CD4-positive, alpha-beta T cell treated with Interleukin-17A for 1 hour (primary cell): ENCODE data around the gene PLEKHA7.
"Not testable (repeated sequence)": the region's sequence is repeated elsewhere in the genome, so short reads cannot be mapped to it uniquely, and the experiment has no call there.

Source experiments
- DNase-seq: peaks from one replicate; pipeline ENCODE4 v3.0.0-alpha.2; 2020

The PLEKHA7 gene

DNA sequence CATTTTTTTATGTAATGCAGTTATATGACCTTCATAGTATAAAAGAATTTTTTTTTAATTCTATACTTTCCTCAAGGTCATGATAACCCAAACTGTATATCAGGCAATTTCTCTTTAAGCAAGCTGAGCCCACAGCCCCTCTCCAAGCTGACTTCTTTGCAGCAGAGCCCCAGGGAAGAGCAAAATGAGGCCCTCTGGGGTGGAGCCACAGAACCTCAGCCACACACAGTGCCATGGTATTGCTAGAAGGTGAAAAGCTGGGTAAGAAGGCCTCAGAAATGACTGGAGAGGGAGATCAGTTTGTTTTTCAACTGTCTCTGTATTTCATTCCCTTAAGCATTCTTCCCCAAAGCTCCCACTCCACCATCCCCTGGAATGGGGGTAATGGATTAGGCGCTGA lies 108.8 kb downstream of the PLEKHA7 start:
- DNase-seq = no peak

DNA sequence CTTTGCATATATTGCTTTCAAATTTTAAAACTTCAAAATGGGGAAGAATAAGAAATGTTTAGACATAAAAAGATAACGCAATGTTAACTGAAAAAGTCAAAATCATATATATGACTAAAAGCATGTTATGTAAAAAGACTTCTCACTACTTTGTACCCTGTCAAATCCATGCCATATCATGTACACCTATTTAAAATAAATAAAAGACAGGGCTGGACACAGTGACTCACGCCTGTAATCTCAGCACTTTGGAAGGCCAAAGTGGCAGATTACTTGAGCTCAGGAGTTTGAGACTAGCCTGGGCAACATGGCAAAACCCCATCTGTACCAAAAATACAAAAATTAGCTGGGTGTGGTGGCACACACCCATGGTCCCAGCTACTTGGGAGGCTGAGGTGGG lies 109.5 kb downstream of the PLEKHA7 start:
- DNase-seq = not testable (repeated sequence)

DNA sequence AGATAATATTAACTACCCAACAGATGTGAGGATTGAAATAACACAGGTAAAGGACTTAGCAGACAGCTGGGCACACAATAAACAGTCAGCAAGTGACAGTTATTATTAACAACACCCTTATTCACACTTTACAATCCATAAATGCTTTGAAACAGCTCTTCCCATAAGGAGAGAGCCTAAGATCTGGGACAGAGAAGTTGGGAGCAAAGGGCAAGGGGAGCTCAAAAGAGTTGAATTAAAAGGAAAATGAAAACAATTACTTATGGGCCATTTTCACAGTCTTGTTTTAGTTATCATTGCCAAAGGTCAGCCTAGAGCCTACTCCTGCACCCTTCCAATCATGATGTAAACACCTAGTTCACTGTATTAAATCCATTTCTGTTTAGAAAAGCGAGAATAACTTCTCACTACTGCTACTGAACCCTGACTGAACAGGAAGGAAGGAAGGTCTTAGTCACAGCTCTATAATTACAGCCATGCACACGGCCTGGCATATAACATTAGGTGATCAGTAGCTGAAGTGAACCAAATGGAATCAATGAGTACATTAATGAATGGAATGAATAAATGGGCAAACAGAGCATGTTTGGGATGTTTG lies 111.3 kb downstream of the PLEKHA7 start:
- DNase-seq = no peak

DNA sequence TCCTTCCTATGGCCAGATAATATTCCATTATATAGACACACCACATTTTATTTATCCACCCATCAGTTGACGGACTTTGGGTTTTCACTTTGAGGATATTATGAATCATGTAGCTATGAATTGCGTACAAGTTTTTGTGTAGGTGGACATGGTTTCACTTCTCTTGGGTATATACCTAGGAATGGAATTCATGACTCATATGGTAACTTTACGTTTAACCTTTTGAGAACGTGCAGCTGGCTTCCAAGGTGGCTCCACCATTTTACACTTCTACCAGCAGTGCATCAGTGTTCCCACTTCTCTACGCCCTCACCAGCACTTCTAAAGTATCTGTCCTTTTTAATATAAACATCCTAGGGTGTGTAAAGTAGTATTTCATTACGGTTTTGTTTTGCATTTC lies 112.0 kb downstream of the PLEKHA7 start:
- no peak for DNase-seq

DNA sequence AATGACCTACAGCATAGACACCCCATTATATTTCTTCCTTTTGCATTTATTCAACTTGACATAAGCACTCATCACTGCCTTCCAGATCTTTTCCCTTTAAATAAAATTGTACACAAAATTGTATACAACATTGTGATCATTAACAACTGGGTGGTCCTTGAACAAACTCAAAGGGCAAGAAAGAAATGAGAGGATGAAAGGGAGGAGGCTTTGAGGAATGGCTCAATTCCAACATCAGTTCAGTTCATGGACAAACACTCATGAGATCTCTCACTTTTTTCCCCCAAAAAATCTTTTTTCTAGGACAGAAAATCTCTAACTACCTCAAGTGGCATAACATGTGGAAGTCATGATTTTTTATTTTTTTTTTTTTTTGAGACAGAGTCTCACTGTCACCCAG lies 113.7 kb downstream of the PLEKHA7 start:
- no peak for DNase-seq

DNA sequence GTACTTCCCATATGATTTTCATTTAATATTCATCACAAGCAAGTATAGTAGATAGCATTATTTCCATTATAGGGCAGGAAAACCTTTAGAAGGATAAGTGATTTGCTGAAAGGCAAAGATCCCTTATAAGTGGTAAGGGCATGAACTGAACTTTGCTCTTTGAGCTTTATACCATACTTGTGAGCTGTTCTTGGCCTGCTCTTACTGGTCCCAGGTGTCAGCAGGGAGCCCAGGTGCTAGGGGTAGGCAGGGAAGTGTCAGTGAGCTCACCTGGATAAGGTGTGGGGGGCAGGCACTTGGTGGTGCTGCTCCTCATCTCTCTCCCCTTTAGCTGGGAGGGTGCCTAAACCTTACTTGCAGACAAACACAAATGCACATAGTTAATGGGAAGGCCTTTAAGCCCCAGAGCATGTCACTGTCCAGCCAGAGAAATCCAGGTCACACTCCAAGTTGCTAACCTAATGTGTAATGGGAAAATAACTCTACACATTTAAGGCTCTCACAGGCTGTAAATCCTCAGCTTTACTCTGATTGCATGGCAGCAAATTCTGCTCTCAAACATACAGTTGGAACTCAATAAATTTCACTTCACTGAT lies 114.4 kb downstream of the PLEKHA7 start:
- DNase-seq = no peak

DNA sequence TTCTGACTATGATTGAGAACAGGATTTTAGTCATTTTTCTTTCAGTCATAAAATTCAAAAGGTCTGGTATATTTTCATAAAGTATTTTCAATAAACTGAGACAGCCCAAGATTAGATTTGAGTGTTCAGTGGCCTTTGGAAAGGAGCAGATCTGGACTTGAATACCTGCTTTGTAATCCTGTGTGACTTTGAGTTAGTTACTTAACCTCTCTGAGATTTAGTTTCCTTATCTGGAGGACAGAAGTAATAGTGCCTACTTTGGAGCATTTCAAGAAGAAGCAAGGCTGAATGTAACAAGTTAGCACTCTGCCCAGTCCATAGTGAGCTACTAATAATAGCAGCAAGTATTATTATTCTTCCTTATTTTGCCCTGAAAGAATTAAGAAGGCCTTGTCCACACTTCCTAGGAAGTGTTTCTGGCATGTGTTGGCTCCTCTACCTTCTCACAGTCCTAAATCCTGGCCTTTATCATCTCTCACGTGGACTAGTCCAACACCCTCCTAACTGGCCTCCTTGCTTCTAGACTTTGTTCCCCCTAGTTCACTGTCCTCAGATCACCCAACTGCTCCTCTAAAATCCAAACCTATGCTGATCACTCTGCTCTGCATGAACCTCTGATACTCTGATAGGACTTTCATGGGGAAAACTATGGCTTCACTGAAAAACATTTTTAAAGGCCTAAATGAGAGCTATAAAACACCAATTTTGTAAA lies 115.8 kb downstream of the PLEKHA7 start:
- no peak for DNase-seq

DNA sequence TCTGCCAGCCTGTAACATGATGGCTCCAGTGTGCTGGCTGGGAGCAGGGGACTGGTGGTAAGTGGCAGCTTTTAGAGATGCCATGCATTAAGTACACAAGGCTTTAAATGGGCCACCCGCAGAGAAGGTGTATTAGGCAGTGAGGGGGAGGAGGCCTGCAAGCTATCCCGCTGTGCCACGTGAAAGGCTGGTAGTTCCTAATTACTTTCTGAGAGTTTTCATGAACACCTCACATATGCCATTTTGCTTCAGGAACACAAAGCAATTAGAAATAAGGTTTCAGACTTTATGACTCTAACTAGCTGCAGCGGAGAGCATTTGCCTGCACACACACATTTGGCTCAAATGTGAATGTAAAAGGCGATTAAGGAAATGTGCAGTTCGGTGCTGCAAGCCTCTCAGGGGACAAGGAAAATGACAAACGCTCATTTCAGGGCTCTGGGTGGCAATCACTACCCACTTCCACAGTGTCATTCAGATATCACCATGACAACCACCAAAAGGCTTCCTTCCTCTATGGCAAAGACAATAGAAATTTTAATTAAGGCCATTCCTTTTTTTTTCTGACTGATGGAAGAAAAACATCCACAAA lies 116.6 kb downstream of the PLEKHA7 start:
- no peak for DNase-seq

DNA sequence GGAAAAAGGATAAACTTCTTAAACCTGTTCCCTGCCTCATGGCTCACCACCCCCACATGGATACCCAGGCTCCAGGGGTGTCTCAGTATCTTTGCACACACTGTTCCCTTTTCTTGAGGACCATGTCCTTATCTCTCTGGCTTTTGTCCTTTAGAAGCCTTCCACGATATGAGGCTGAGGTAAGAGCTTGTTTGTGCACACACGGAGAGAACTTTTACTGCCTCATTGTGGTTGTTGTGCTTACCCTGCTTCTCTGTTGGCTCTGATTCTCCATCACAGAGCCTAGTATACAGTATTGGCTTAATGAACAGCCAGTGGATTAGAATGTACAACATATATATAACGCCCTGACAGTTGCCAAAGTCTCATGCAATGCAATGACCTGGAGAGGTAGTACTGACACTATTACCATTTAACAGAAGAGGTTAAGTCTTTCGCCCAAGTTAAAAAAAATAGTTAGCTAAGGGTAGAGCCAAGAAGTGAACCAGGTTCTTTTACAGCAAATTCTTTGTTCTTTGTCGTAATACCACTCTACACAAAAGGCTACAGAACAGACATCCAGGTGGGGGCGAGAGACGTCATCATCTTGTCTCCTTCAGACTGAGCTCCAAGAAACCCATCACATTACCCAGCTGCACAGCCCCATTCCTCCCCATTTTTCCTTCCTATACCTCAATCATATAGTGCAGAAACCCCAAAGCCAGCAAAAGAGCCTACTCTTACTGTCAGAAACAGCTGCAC lies 117.3 kb downstream of the PLEKHA7 start:
- DNase-seq = no peak

DNA sequence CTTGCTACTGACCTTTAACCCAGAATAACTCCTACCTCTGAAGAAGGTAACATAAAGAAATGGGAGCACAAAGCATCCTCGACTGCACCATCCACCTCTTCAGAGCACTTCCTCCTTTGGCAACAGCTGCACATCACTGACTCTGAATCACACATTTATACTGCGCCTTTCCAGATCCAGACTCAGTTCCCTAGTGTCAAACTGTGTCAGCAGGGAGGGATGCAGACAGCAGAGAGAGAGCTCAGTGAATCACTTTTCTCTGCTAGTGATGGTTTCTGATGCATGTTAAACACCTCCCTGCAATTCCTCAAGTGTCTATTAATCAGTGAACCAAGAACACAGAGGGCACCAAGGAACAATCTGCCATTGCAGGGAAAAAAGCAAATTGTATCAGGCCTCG lies 118.9 kb downstream of the PLEKHA7 start:
- no peak for DNase-seq

DNA sequence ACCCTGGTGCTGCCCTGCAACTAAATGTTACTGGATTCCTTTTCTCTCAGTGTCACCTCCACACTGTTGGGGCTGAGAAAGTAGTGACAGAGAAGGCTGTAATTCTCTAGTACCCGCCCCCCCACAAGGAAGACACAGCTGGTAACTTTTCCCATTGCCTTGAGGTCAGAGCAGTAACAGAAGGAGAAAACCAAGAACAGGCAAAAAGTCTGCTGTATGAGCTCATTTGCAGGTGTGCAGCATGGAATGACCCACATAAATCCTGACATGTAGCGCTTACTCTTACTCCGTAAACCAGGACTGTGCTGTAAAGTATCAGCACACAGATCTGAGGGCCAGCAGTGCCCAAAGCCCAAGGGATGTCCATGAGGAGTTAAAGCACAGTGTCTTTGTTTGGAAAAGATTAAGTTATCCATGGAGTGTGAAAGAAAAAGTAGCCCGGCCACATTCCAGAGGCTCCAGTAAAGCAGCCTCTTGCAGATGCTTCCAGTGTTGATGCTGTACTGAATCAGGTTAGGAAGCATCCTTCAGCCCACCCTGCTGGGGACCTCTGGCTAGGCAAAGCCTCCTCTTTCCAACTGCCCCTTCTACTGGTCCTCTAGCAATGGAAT lies 120.7 kb downstream of the PLEKHA7 start:
- no peak for DNase-seq

DNA sequence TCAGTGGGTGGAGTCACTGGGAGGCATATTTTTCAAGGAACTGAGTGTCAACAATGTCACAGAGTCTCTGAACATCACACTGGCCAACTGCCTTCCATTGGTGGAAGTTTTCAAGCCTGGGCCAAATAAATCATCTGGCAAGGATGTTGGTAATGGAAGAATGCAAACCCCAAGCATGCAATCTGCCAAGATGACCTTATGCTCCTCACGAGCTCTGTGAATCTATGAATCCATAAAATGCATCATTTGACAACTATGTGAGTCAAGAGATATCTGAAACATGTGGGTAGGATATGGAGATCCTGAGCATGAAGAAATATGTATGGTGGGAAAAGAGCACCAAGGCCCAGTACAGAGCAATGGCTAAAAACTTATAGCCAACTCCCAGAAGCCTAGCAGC lies 122.2 kb downstream of the PLEKHA7 start:
- DNase-seq = no peak

DNA sequence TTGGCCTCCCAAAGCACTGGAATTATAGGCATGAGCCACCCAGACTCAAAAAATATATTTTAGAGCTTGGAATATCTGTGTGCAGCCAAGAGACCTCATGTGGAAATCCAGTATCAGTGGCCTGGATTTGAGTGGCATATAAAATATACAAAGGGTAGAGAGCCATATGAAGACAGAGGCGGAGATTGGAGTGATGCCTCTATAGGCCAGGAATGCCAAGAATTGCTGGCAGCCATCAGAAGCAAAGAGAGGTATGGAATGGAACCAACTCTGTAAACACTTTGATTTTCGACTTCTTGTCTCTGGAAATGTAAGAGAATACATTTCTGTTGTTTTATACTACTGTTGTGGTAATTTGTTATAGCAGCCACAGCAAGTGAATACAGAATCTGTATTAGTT lies 123.0 kb downstream of the PLEKHA7 start:
- DNase-seq = no peak

DNA sequence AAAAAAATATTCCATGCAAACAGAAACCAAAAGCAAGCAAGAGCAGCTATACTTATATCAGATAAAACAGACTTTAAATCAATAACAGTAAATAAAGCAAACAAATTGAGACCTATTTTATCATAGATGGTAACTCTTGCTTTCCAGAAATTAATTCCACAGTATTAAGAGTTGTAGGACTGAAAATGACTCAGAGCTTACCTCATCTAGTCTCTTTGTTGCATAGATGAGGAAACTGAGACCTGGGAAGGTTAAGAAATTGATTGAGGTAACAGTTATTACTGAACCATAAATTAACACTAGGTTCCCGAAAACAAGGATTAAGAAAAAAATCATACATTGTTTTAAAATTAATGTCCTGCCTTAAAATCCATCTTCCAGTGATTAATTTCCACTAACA lies 123.8 kb downstream of the PLEKHA7 start:
- DNase-seq = no peak

DNA sequence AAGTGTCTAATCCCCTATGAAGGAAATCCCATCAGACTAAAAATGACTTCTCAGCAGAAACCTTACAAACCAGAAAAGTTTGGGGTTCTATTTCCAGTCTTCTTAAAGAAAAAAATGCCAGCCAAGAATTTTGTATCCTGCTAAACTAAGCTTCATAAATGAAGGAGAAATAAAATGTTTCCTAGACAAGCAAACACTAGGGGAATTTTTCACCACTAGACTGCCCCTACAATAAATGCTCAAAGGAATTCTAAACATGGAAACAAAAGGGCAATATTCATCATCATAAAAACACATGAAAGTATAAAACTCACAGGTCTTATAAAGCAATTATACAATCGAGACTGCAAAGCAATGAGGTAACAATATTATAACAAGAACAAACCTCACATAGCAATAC lies 124.3 kb downstream of the PLEKHA7 start:
- no peak for DNase-seq

DNA sequence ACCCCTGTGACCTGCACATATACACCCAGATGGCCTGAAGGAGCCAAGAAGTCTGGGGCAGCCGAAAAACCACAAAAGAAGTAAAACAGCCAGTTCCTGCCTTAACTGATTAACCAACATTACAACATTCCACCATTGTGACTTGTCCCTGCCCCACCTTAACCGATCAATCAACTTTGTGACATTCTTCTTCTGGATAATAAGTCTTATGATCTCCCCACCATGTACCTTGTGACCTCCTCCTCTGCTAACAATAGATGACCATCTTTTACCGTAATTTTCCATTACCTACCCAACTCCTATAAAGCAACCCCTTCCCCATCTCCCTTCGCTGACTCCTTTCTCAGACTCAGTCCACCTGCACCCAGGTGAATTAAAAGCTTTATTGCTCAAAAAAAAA lies 125.2 kb downstream of the PLEKHA7 start:
- DNase-seq = not testable (repeated sequence)

DNA sequence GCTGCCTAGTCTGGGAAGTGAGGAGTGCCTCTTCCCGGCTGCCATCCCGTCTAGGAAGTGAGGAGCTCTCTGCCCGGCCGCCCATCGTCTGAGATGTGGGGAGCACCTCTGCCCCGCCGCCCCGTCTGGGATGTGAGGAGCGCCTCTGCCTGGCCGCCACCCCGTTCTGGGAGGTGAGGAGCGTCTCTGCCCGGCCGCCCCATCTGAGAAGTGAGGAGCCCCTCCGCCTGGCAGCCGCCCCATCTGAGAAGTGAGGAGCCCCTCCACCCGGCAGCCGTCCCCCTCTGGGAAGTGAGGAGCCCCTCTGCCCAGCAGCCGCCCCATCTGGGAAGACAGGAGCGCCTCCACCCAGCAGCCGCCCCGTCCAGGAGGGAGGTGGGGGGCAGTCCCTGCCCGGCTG lies 126.3 kb downstream of the PLEKHA7 start:
- not testable (repeated sequence) for DNase-seq

DNA sequence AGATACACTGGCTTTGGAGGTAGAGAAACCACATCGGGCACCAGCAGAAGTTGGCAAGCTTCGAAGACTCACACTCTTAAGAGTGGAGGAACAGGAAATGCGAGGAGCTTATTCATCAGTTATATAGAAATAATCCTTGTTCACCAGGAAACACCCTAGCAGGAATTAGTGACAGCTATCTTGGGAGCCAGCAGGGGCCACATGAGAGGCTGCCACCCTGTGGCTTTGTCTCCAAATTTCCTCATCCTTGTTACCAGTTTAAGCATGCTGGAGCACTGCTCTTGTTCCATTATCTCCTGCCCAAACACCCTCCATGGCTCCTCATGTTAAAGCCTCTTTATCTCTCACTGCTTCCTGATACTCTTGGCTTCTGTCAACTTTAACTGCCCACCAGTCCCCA lies 131.0 kb downstream of the PLEKHA7 start:
- DNase-seq = no peak

DNA sequence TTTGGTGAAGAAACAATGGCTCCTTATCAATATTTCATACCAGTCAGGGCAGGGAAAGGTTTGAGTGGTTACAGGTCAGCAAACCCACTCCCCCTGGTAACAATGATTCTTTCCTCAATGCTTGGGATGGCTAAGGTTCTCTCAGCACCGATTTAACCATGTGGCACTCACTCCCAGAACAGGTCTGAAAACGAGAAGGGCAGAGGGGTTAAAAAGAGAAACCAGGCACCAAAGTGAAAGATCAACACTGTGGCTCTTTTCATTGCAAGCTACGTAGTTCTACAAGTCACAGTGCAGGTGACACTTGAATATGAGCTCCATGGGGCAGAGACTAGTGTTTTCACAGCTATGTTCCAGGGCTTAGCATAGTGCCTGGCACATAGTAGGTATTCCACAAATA lies 132.4 kb downstream of the PLEKHA7 start:
- no peak for DNase-seq

DNA sequence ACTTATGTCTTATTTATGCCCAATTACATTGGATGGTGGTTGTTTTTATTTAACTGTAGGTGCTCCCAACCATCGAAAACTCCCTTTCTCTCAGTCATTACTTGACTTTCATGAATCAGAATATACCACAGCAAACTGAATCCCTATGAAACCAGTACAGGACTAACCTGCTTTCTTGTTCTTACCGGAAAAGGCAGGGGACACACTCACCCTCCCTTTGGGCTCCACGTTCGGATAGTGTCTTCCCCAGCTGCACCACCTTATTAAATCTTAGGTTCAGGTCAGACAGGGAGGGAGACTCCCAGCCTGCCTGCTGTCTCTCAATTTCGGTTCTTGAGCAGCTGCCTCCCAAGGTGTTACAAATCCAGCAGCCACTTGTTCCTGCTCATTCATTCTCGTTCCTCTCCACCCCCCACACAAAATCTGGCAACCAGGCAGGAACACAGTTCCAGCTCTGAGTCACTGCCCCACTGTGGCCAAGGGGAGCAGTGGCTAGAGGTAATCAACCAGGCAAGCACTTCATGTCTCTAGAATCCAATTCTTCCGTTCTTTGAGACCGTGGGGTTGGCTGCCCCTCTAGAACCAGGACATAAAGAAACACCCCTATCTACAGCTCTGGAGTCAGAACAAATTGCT lies 133.0 kb downstream of the PLEKHA7 start:
- no peak for DNase-seq

DNA sequence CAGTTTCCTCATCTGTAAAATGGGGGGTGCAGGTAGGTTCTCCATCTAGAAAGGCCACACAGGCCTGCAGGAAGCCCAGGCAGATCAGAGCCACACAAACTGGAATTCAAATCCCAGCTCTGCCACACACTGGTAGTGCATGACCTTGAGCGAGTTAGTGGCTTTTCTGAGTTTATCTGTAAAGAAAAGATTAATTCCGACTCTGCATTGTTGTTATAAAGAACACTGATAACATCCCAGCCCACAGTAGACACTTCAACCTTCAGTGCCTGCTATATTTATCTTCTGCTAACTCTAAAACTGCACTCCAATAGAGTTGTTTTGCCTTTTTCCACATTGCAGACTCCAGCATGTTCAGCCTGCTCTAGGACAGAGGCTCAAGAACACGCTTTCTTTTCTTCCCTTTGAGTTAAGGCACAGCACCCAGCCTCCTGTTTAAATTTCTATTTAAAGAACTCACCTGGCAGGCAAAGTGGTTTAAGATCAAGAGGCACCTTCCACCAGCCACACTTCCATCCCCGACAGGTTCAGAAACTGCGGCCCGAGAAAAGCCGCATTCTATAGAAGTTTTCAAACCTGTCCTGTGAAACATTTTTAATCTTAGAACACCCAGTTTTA lies 133.9 kb downstream of the PLEKHA7 start:
- no peak for DNase-seq

DNA sequence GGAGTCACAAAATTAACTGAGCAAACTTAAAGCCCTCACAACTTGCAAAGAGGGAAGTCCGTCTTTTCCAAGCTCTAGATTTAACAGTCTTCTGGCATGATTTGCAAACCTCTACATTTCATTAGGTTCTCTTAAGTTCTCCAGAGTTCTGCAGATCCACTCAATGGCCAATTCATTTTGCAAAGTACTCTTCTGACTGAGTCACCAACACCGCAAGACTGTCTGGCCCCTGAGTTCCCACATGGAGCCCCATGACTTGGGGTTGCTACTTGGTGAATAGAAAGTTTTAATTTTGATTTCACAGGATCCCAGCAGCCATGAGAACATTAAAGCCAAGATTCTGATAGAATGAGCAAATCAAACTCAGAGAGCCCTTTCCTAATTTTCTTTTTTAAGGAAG lies 134.5 kb downstream of the PLEKHA7 start:
- no peak for DNase-seq
